ENCODE data around the gene TRAF7. TPM values are rescaled to one million over a fixed set of nuclear protein-coding genes. Genes with fewer than 3 reads are reported as not detected.

The TRAF7 gene
- total RNA-seq, 1 donor from 2014 or later: 102 TPM

GRCh38 chr16:2147378-2147777 lies 8.2 kb upstream of the TRAF7 start:
- no peak for DNase-seq (ENCODE audit: extremely low read depth, low read depth, low spot score)

- DNase-seq (ENCODE audit: extremely low read depth, low read depth, low spot score): no peak
These were observed 7.5 kb upstream of the TRAF7 start, which contains the start of gene RAB26 for GRCh38 chr16:2147981-2148671. RAB26 (plus strand) TSS chr16:2148625; CDS start chr16:2148784, 159 bp downstream.

- no peak for DNase-seq (ENCODE audit: extremely low read depth, low read depth, low spot score)
These were observed 6.6 kb upstream of the TRAF7 start for GRCh38 chr16:2148714-2149629.

GRCh38 chr16:2149630-2150417 lies 5.8 kb upstream of the TRAF7 start:
- no peak for DNase-seq (ENCODE audit: extremely low read depth, low read depth, low spot score)

- no peak for DNase-seq (ENCODE audit: extremely low read depth, low read depth, low spot score)
These were observed 5.0 kb upstream of the TRAF7 start for GRCh38 chr16:2150418-2151187.

GRCh38 chr16:2151188-2152091 lies 4.1 kb upstream of the TRAF7 start:
- DNase-seq (ENCODE audit: extremely low read depth, low read depth, low spot score): no peak

GRCh38 chr16:2152695-2153506 lies 2.7 kb upstream of the TRAF7 start:
- no peak for DNase-seq (ENCODE audit: extremely low read depth, low read depth, low spot score)

- no peak for DNase-seq (ENCODE audit: extremely low read depth, low read depth, low spot score)
These were observed 970 bp upstream of the TRAF7 start for GRCh38 chr16:2154533-2155090.

- DNase-seq (ENCODE audit: extremely low read depth, low read depth, low spot score): no peak
These were observed 631 bp downstream of the TRAF7 start for GRCh38 chr16:2155977-2156848.

GRCh38 chr16:2156849-2157224 lies 1.3 kb downstream of the TRAF7 start:
- DNase-seq (ENCODE audit: extremely low read depth, low read depth, low spot score): no peak

- DNase-seq (ENCODE audit: extremely low read depth, low read depth, low spot score): no peak
These were observed 2.1 kb downstream of the TRAF7 start for GRCh38 chr16:2157480-2158261.

- no peak for DNase-seq (ENCODE audit: extremely low read depth, low read depth, low spot score)
These were observed 2.7 kb downstream of the TRAF7 start for GRCh38 chr16:2158262-2158638.

- DNase-seq (ENCODE audit: extremely low read depth, low read depth, low spot score): no peak
These were observed 3.7 kb downstream of the TRAF7 start for GRCh38 chr16:2159175-2159838.

GRCh38 chr16:2160915-2161551 lies 5.5 kb downstream of the TRAF7 start:
- DNase-seq (ENCODE audit: extremely low read depth, low read depth, low spot score): no peak

- no peak for DNase-seq (ENCODE audit: extremely low read depth, low read depth, low spot score)
These were observed 6.3 kb downstream of the TRAF7 start for GRCh38 chr16:2161911-2162310.

All from glomerular endothelial cell (primary cell).